Osteocyte (in vitro differentiated cells): Measurements from ENCODE around the gene ZNF628. TPM values are rescaled to one million over a fixed set of nuclear protein-coding genes. Genes with fewer than 3 reads are reported as not detected.
"Not testable (repeated sequence)": the region's sequence is repeated elsewhere in the genome, so short reads cannot be mapped to it uniquely, and the experiment has no call there.

Source experiments
- DNase-seq: peaks from one replicate; pipeline ENCODE4 v3.0.0; 2021; ENCODE audit warnings: mixed read lengths; ENCODE audit not compliant: unreplicated experiment; ENCODE audit errors: extremely low spot score
- H3K27ac Mint-ChIP-seq: one replicate; pipeline ENCODE4 v1.8.0; 2021; ENCODE audit warnings: mild to moderate bottlenecking, mixed read lengths; ENCODE audit not compliant: unreplicated experiment
- H3K27me3 Mint-ChIP-seq: one replicate; pipeline ENCODE4 v1.8.0; 2021; ENCODE audit warnings: mixed read lengths; ENCODE audit not compliant: unreplicated experiment
- H3K36me3 Mint-ChIP-seq: one replicate; pipeline ENCODE4 v1.8.0; 2021; ENCODE audit warnings: mixed read lengths; ENCODE audit not compliant: unreplicated experiment
- H3K4me1 Mint-ChIP-seq: one replicate; pipeline ENCODE4 v1.8.0; 2021; ENCODE audit warnings: mixed read lengths; ENCODE audit not compliant: unreplicated experiment
- H3K4me3 Mint-ChIP-seq: one replicate; pipeline ENCODE4 v1.8.0; 2021; ENCODE audit warnings: mild to moderate bottlenecking, moderate library complexity, mixed read lengths; ENCODE audit not compliant: unreplicated experiment
- H3K9me3 Mint-ChIP-seq: one replicate; pipeline ENCODE4 v1.8.0; 2021; ENCODE audit warnings: mixed read lengths; ENCODE audit not compliant: unreplicated experiment
- CTCF ChIP-seq: fragments of 200-600 bp; sonication (generic); IDR thresholded peaks from 2 replicates; pipeline ENCODE4 v1.5.0; 2021; ENCODE audit warnings: antibody characterized with exemption, mild to moderate bottlenecking, moderate library complexity
- total RNA-seq: library from RNA; stranded (reverse); gene quantifications from 2 replicates; pipeline ENCODE4 v1.2.1, GENCODE V29; 2021

ZNF628 gene
- total RNA-seq, 1 donor from 2014 or later: 11.6 TPM

GRCh38 chr19:55492362-55492944, 16.0 kb downstream of the ZNF628 start:
- no peak for DNase-seq

GRCh38 chr19:55493052-55493644, 16.7 kb downstream of the ZNF628 start:
- Mint-ChIP-seq H3K27me3 (no peaks in the 10 kb centered on the region), H3K36me3 (no peaks in the 10 kb centered on the region), H3K27ac (no peak overlapping the region), H3K4me1 (peaks cover 26% of the 10 kb centered on the region), H3K4me3 (no peak overlapping the region), H3K9me3 (no peaks in the 10 kb centered on the region)
- no peak for DNase-seq
- TF ChIP-seq CTCF: no peak

More at GRCh38 chr19:55492362-55492944, 16.0 kb downstream of the ZNF628 start:
- H3K27ac Mint-ChIP-seq: no peak overlapping the region
- H3K27me3 Mint-ChIP-seq: no peaks in the 10 kb centered on the region
- H3K4me1 Mint-ChIP-seq: peaks cover 30% of the 10 kb centered on the region
- no peaks in the 10 kb centered on the region for H3K9me3 Mint-ChIP-seq
- no peak overlapping the region for H3K4me3 Mint-ChIP-seq
- H3K36me3 Mint-ChIP-seq: no peaks in the 10 kb centered on the region
- no peak for TF ChIP-seq CTCF

- no peak overlapping the region for H3K27ac Mint-ChIP-seq
- H3K4me1 Mint-ChIP-seq: peaks cover 22% of the 10 kb centered on the region
- H3K36me3 Mint-ChIP-seq: no peaks in the 10 kb centered on the region
- no peaks in the 10 kb centered on the region for H3K27me3 Mint-ChIP-seq
- H3K4me3 Mint-ChIP-seq: no peak overlapping the region
- no peak for TF ChIP-seq CTCF
- DNase-seq: no peak
- H3K9me3 Mint-ChIP-seq: no peaks in the 10 kb centered on the region
Observed at GRCh38 chr19:55493645-55494171, 17.3 kb downstream of the ZNF628 start.

- H3K27me3 Mint-ChIP-seq: no peaks in the 10 kb centered on the region
- no peak for TF ChIP-seq CTCF
- no peaks in the 10 kb centered on the region for H3K9me3 Mint-ChIP-seq
- peaks cover 20% of the 10 kb centered on the region for H3K4me1 Mint-ChIP-seq
- no peak for DNase-seq
- H3K4me3 Mint-ChIP-seq: no peak overlapping the region
- H3K36me3 Mint-ChIP-seq: no peaks in the 10 kb centered on the region
- peak overlapping the region; percentile 54 for H3K27ac Mint-ChIP-seq
Observed at GRCh38 chr19:55494172-55494761, 17.9 kb downstream of the ZNF628 start.

GRCh38 chr19:55495646-55496349, 19.4 kb downstream of the ZNF628 start:
- no peak for TF ChIP-seq CTCF
- H3K9me3 Mint-ChIP-seq: no peaks in the 10 kb centered on the region
- no peaks in the 10 kb centered on the region for H3K27me3 Mint-ChIP-seq
- no peak overlapping the region for H3K27ac Mint-ChIP-seq
- H3K36me3 Mint-ChIP-seq: no peaks in the 10 kb centered on the region
- H3K4me3 Mint-ChIP-seq: no peak overlapping the region
- peaks cover 20% of the 10 kb centered on the region for H3K4me1 Mint-ChIP-seq
- DNase-seq: no peak

- not testable (repeated sequence) for H3K9me3 Mint-ChIP-seq, H3K27ac Mint-ChIP-seq, H3K4me3 Mint-ChIP-seq, DNase-seq, H3K27me3 Mint-ChIP-seq, H3K36me3 Mint-ChIP-seq
- peaks cover 18% of the 10 kb centered on the region for H3K4me1 Mint-ChIP-seq
Observed at GRCh38 chr19:55496820-55497219, 20.4 kb downstream of the ZNF628 start.
